ENCODE data around the gene TLCD1.
A peak's percentile ranks its signal among the peaks of the same experiment; 100 is the strongest.

The TLCD1 gene

GRCh38 chr17:28684963-28685362 lies 41.1 kb downstream of the TLCD1 start:
- Histone ChIP-seq H3F3A (ENCODE audit: low read depth) (no peaks in the 10 kb centered on the region), H3K4me2 (ENCODE audit: low read depth, low read length, poor library complexity, severe bottlenecking) (no peak overlapping the region), H3K79me2 (ENCODE audit: insufficient read depth, low read length) (no peaks in the 10 kb centered on the region), H4K20me1 (ENCODE audit: insufficient read depth, low read length, poor library complexity, severe bottlenecking) (no peaks in the 10 kb centered on the region), H3K36me3 (ENCODE audit: insufficient read depth, low read length) (peaks cover 89% of the 10 kb centered on the region), H3K4me1 (ENCODE audit: insufficient read depth, low read length, poor library complexity, severe bottlenecking) (no peaks in the 10 kb centered on the region), H3K4me3 (ENCODE audit: low read length, poor library complexity, severe bottlenecking) (no peak overlapping the region), H2AFZ (ENCODE audit: low read length) (no peak overlapping the region), H3K9me2 (replicated peaks; ENCODE audit: low read depth, low read length) (no peaks in the 10 kb centered on the region), H3K9ac (ENCODE audit: low read depth, low read length, poor library complexity, severe bottlenecking) (no peak overlapping the region), H3K27me3 (ENCODE audit: insufficient read depth, low read length, poor library complexity, severe bottlenecking) (no peaks in the 10 kb centered on the region), H3K9me3 (ENCODE audit: insufficient read depth, low read depth, low read length) (no peaks in the 10 kb centered on the region)
- TF ChIP-seq EZH2phosphoT487 (IDR thresholded peaks at IDR 0.05; ENCODE audit: borderline replicate concordance) (no peak), CTCF (conservative IDR thresholded peaks at IDR 0.05; ENCODE audit: low read length) (no peak)

GRCh38 chr17:28682655-28683054 lies 43.4 kb downstream of the TLCD1 start:
- H3K36me3 ChIP-seq (ENCODE audit: insufficient read depth, low read length) = peaks cover 84% of the 10 kb centered on the region; the same call in 1 of the 2 replicates
- no peak overlapping the region for H3K4me2 ChIP-seq (ENCODE audit: low read depth, low read length, poor library complexity, severe bottlenecking)
- no peaks in the 10 kb centered on the region for H3K9me3 ChIP-seq (ENCODE audit: insufficient read depth, low read depth, low read length)
- no peaks in the 10 kb centered on the region for H3K27me3 ChIP-seq (ENCODE audit: insufficient read depth, low read length, poor library complexity, severe bottlenecking)
- H3K4me3 ChIP-seq (ENCODE audit: low read length, poor library complexity, severe bottlenecking) = no peak overlapping the region
- H3K79me2 ChIP-seq (ENCODE audit: insufficient read depth, low read length) = no peaks in the 10 kb centered on the region
- no peaks in the 10 kb centered on the region for H4K20me1 ChIP-seq (ENCODE audit: insufficient read depth, low read length, poor library complexity, severe bottlenecking)
- no peaks in the 10 kb centered on the region for H3K4me1 ChIP-seq (ENCODE audit: insufficient read depth, low read length, poor library complexity, severe bottlenecking)
- H3F3A ChIP-seq (ENCODE audit: low read depth) = no peaks in the 10 kb centered on the region
- no peak overlapping the region for H2AFZ ChIP-seq (ENCODE audit: low read length)
- no peaks in the 10 kb centered on the region for H3K9me2 ChIP-seq (replicated peaks; ENCODE audit: low read depth, low read length)
- no peak overlapping the region for H3K9ac ChIP-seq (ENCODE audit: low read depth, low read length, poor library complexity, severe bottlenecking)
- TF ChIP-seq CTCF (conservative IDR thresholded peaks at IDR 0.05; ENCODE audit: low read length) (no peak), EZH2phosphoT487 (IDR thresholded peaks at IDR 0.05; ENCODE audit: borderline replicate concordance) (no peak)

GRCh38 chr17:28675980-28676379 lies 50.1 kb downstream of the TLCD1 start:
- Histone ChIP-seq H4K20me1 (ENCODE audit: insufficient read depth, low read length, poor library complexity, severe bottlenecking) (no peaks in the 10 kb centered on the region), H3K27me3 (ENCODE audit: insufficient read depth, low read length, poor library complexity, severe bottlenecking) (no peaks in the 10 kb centered on the region), H3K36me3 (ENCODE audit: insufficient read depth, low read length) (peaks cover 83% of the 10 kb centered on the region), H3K79me2 (ENCODE audit: insufficient read depth, low read length) (no peaks in the 10 kb centered on the region), H3K9ac (ENCODE audit: low read depth, low read length, poor library complexity, severe bottlenecking) (no peak overlapping the region), H2AFZ (ENCODE audit: low read length) (no peak overlapping the region), H3K4me2 (ENCODE audit: low read depth, low read length, poor library complexity, severe bottlenecking) (no peak overlapping the region), H3K9me3 (ENCODE audit: insufficient read depth, low read depth, low read length) (no peaks in the 10 kb centered on the region), H3F3A (ENCODE audit: low read depth) (no peaks in the 10 kb centered on the region), H3K4me1 (ENCODE audit: insufficient read depth, low read length, poor library complexity, severe bottlenecking) (no peaks in the 10 kb centered on the region), H3K4me3 (ENCODE audit: low read length, poor library complexity, severe bottlenecking) (no peak overlapping the region), H3K9me2 (replicated peaks; ENCODE audit: low read depth, low read length) (no peaks in the 10 kb centered on the region)
- peak; percentile 50 for TF ChIP-seq CTCF (conservative IDR thresholded peaks at IDR 0.05; ENCODE audit: low read length)
- no peak for TF ChIP-seq EZH2phosphoT487 (IDR thresholded peaks at IDR 0.05; ENCODE audit: borderline replicate concordance)

Measured in Loucy (cell line).